CD14-positive monocyte (primary cell): ENCODE results near the gene MUC5B. TPM values are rescaled to one million over a fixed set of nuclear protein-coding genes. Genes with fewer than 3 reads are reported as not detected.

Experiments used
- DNase-seq, 3 donors: peaks; one replicate each; pipeline ENCODE4 v3.0.0-alpha.2; 2011 to 2022
- H2AFZ ChIP-seq: 2 replicates; pipeline ENCODE4 v1.6.0; 2012; ENCODE audit warnings: mild to moderate bottlenecking, low read depth, low read length, inconsistent platforms; ENCODE audit not compliant: insufficient read depth, poor library complexity, severe bottlenecking
- H3K27ac ChIP-seq, 2 donors: 1 replicate in 1 of 2; 2 replicates in 1 of 2; pipeline ENCODE4 v1.5.1; 2012 to 2013; ENCODE audit warnings: low read length in 2 of 2, control low read depth in 1 of 2, inconsistent platforms in 1 of 2, low read depth in 1 of 2, mild to moderate bottlenecking in 1 of 2
- H3K27me3 ChIP-seq, 2 donors: one replicate each; pipeline versions ENCODE4 v1.6.0 to v1.6.1; 2011 to 2013; ENCODE audit warnings: low read length in 2 of 2; ENCODE audit not compliant: control insufficient read depth in 2 of 2, insufficient read depth in 2 of 2
- H3K36me3 ChIP-seq, 2 donors: replicated peaks in 1 of 2; 1 replicate in 1 of 2; 2 replicates in 1 of 2; pipeline versions ENCODE4 v1.5.1 to v1.6.1; 2012 to 2013; ENCODE audit warnings: low read length in 2 of 2, control low read depth in 1 of 2, inconsistent platforms in 1 of 2, mild to moderate bottlenecking in 1 of 2; ENCODE audit not compliant: insufficient read depth in 2 of 2, control insufficient read depth in 1 of 2
- H3K4me1 ChIP-seq, 2 donors: 1 replicate in 1 of 2; 2 replicates in 1 of 2; pipeline versions ENCODE4 v1.5.1 to v1.6.1; 2012 to 2013; ENCODE audit warnings: low read length in 2 of 2, control low read depth in 1 of 2, inconsistent platforms in 1 of 2, mild to moderate bottlenecking in 1 of 2, moderate library complexity in 1 of 2; ENCODE audit not compliant: insufficient read depth in 2 of 2, control insufficient read depth in 1 of 2
- H3K4me2 ChIP-seq: replicated peaks from 2 replicates; pipeline ENCODE3; 2012; ENCODE audit warnings: low read length, moderate library complexity, mild to moderate bottlenecking; ENCODE audit not compliant: poor library complexity, severe bottlenecking; ENCODE audit errors: extremely low read depth
- H3K4me3 ChIP-seq, 3 experiments: fragments of 200-600 bp in 1 of 3; sonication (generic) in 1 of 3; replicated peaks in 1 of 3; 1 replicate in 2 of 3; 2 replicates in 1 of 3; pipeline ENCODE4 v1.5.1; 2011 to 2013; ENCODE audit warnings: low read length in 3 of 3, mild to moderate bottlenecking in 3 of 3, control low read depth in 2 of 3, low read depth in 2 of 3, inconsistent platforms in 1 of 3, moderate library complexity in 1 of 3
- H3K79me2 ChIP-seq: 2 replicates; pipeline ENCODE4 v1.6.0; 2012; ENCODE audit warnings: mild to moderate bottlenecking, control low read depth, inconsistent platforms, low read length, moderate library complexity; ENCODE audit not compliant: insufficient read depth
- H3K9ac ChIP-seq: 2 replicates; pipeline ENCODE4 v1.6.0; 2017; ENCODE audit warnings: low read length, mild to moderate bottlenecking; ENCODE audit not compliant: insufficient read depth, poor library complexity, severe bottlenecking
- H3K9me3 ChIP-seq, 2 donors: replicated peaks in 1 of 2; 1 replicate in 1 of 2; 2 replicates in 1 of 2; pipeline versions ENCODE4 v1.5.1 to v1.6.1; 2012 to 2013; ENCODE audit warnings: low read length in 2 of 2, control low read depth in 1 of 2; ENCODE audit not compliant: control insufficient read depth in 1 of 2, insufficient read depth in 1 of 2
- H4K20me1 ChIP-seq: 2 replicates; pipeline ENCODE4 v1.6.0; 2012; ENCODE audit warnings: mild to moderate bottlenecking, low read length, control low read depth, moderate library complexity; ENCODE audit not compliant: insufficient read depth
- H3K27ac Mint-ChIP-seq, 7 donors: one replicate each; pipeline ENCODE4 v1.8.0; 2020; ENCODE audit warnings: mild to moderate bottlenecking in 7 of 7, mixed read lengths in 7 of 7, moderate library complexity in 6 of 7, inconsistent platforms in 2 of 7
- H3K27me3 Mint-ChIP-seq, 3 donors: one replicate each; pipeline ENCODE4 v1.8.0; 2021 to 2022; ENCODE audit warnings: low read depth in 3 of 3, mild to moderate bottlenecking in 3 of 3, mixed read lengths in 3 of 3, moderate library complexity in 3 of 3, inconsistent platforms in 1 of 3
- H3K36me3 Mint-ChIP-seq, 2 donors: one replicate each; pipeline ENCODE4 v1.8.0; 2020; ENCODE audit warnings: mixed read lengths in 2 of 2, inconsistent platforms in 1 of 2, mild to moderate bottlenecking in 1 of 2
- H3K4me1 Mint-ChIP-seq: one replicate; pipeline ENCODE4 v1.8.0; 2020; ENCODE audit warnings: mild to moderate bottlenecking, mixed read lengths
- H3K4me3 Mint-ChIP-seq, 2 donors: one replicate each; pipeline ENCODE4 v1.8.0; 2020; ENCODE audit warnings: mild to moderate bottlenecking in 2 of 2, mixed read lengths in 2 of 2, moderate library complexity in 1 of 2
- H3K9me3 Mint-ChIP-seq, 7 donors: one replicate each; pipeline ENCODE4 v1.8.0; 2020 to 2022; ENCODE audit warnings: mixed read lengths in 7 of 7, mild to moderate bottlenecking in 6 of 7, moderate library complexity in 6 of 7, inconsistent platforms in 2 of 7
- CTCF ChIP-seq: fragments of 200-600 bp; IDR thresholded peaks from one replicate; pipeline ENCODE4 v1.8.0; 2022; ENCODE audit warnings: antibody characterized with exemption, mild to moderate bottlenecking
- WGBS: methylation state at CpG from one replicate; pipeline ENCODE4 v1.1.5; 2013; ENCODE audit warnings: missing lambda C conversion rate; ENCODE audit not compliant: insufficient coverage; 5-methylcytosine and 5-hydroxymethylcytosine counted together
- intact Hi-C, 2 donors: fragments of 100-400 bp; cut with micrococcal nuclease; formaldehyde crosslinking; loops; one replicate each; pipeline versions ENCODE4 v1.15.0 to v1.15.1; 2023
- polyA plus RNA-seq, 3 donors: library from polyadenylated mRNA; depleted of rRNA in 1 of 3; unstranded in 2 of 3; stranded (reverse) in 1 of 3; fragments of 300-500 nt in 2 of 3; fragments of >200 nt in 1 of 3; fragmentation: Illumina TruSeq in 2 of 3; gene quantifications; 1 replicate in 2 of 3; 2 replicates in 1 of 3; pipeline ENCODE4 v1.2.3, GENCODE V29; 2012 to 2021

Gene MUC5B
- polyA plus RNA-seq, 3 donors = not detected

DNA sequence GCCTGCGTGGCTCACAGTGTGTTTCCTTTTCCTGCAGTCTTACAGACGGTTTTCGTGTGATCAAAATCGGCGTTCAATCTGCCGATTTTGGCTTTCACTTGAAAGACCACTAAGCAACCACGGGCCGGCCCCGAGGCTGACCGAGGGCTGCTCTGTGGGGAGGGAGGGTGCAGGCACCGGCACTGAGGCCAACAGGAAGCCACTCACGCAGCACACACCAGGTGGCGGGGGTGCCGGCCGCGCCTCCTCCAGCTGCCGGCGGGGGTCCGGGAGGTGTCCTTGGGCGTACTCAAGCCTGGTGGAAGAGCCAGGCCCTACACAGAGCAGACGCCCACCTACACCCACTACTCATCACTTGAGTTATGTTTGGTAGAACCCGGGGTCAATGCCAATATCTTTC is 72.2 kb downstream of the MUC5B start:
- no peaks in the 10 kb centered on the region for H3K9me3 ChIP-seq
- Mint-ChIP-seq H3K9me3 (no peaks in the 10 kb centered on the region), H3K4me1 (peaks cover 20% of the 10 kb centered on the region), H3K27me3 (no peaks in the 10 kb centered on the region), H3K4me3 (no peak overlapping the region), H3K27ac (no peak overlapping the region), H3K36me3 (peaks cover 44 to 74% of the 10 kb centered on the region in 2 donors)
- H2AFZ ChIP-seq = no peak overlapping the region
- no peak for DNase-seq
- no peak overlapping the region for H3K27ac ChIP-seq
- no peak overlapping the region for H3K9ac ChIP-seq
- H4K20me1 ChIP-seq = peaks cover 96% of the 10 kb centered on the region
- H3K4me3 ChIP-seq = no peak overlapping the region
- peaks cover 85% of the 10 kb centered on the region for H3K79me2 ChIP-seq
- peaks cover 15 to 20% of the 10 kb centered on the region in 2 donors for H3K4me1 ChIP-seq
- TF ChIP-seq CTCF = no peak
- no peaks in the 10 kb centered on the region for H3K27me3 ChIP-seq
- H3K4me2 ChIP-seq = no peak overlapping the region
- WGBS = 90% methylated on average over 15 of the region's 22 CpGs
- peaks cover 62 to 72% of the 10 kb centered on the region in 2 donors for H3K36me3 ChIP-seq
- intact Hi-C loops = loop anchor here (5.0 to 10.0 kb wide), 2 partner anchors 222 to 280 kb away; partner anchors contain the start of gene DUSP8 (in 1 of the 2)

- Mint-ChIP-seq H3K27ac (no peak overlapping the region), H3K9me3 (no peaks in the 10 kb centered on the region), H3K4me3 (no peak overlapping the region), H3K36me3 (peaks cover 43 to 69% of the 10 kb centered on the region in 2 donors), H3K27me3 (no peaks in the 10 kb centered on the region), H3K4me1 (peaks cover 25% of the 10 kb centered on the region)
- H3K9ac ChIP-seq = no peak overlapping the region
- H3K27me3 ChIP-seq = no peaks in the 10 kb centered on the region
- H3K9me3 ChIP-seq = no peaks in the 10 kb centered on the region
- no peak overlapping the region for H3K4me2 ChIP-seq
- H4K20me1 ChIP-seq = peaks cover 96% of the 10 kb centered on the region
- no peak overlapping the region for H2AFZ ChIP-seq
- H3K79me2 ChIP-seq = peaks cover 86% of the 10 kb centered on the region
- no peak for TF ChIP-seq CTCF
- intact Hi-C loops = loop anchor here (5.0 to 10.0 kb wide), 2 partner anchors 222 to 279 kb away; partner anchors contain the start of gene DUSP8 (in 1 of the 2)
- H3K4me1 ChIP-seq = peaks cover 15 to 25% of the 10 kb centered on the region in 2 donors
- no peak overlapping the region for H3K4me3 ChIP-seq
- no peak overlapping the region for H3K27ac ChIP-seq
- DNase-seq = no peak
- 98% methylated on average over 21 of the region's 23 CpGs for WGBS
- H3K36me3 ChIP-seq = peaks cover 56 to 67% of the 10 kb centered on the region in 2 donors
These were observed 72.7 kb downstream of the MUC5B start for GRCh38 chr11:1295591-1295990.
